B cell (primary cell): Measurements from ENCODE around the gene JPT2. TPM values are rescaled to one million over a fixed set of nuclear protein-coding genes. Genes with fewer than 3 reads are reported as not detected.

Experiments
- ATAC-seq: fragments of 200-7000 bp; cut with Tn5 transposase; one replicate; pipeline ENCODE4 v1.10.0; 2021; ENCODE audit warnings: low read depth, mild to moderate bottlenecking, moderate number of reproducible peaks, moderate library complexity
- CTCF ChIA-PET: fragments of 350-600 bp; sonication (Branson Sonifier 250); formaldehyde crosslinking; loops from one replicate; lab custom pipeline; 2021; ENCODE audit warnings: antibody characterized with exemption, inconsistent platforms; lab: Charles Lee
- POLR2A ChIA-PET: fragments of 350-600 bp; sonication (Branson Sonifier 250); formaldehyde crosslinking; loops from one replicate; lab custom pipeline; 2021; ENCODE audit warnings: antibody characterized with exemption; lab: Charles Lee
- DNase-seq: peaks from one replicate; pipeline ENCODE4 v3.0.0; 2013
- H2AFZ ChIP-seq: 2 replicates; pipeline ENCODE4 v1.6.1; 2012; ENCODE audit warnings: mild to moderate bottlenecking, low read depth, low read length; ENCODE audit not compliant: insufficient read depth, poor library complexity, severe bottlenecking
- H3K27ac ChIP-seq, 2 donors: 1 replicate in 1 of 2; 2 replicates in 1 of 2; pipeline ENCODE4 v1.5.1; 2012 to 2013; ENCODE audit warnings: low read length in 2 of 2, mild to moderate bottlenecking in 2 of 2, moderate library complexity in 1 of 2
- H3K27me3 ChIP-seq, 4 experiments: fragments of 200-600 bp in 1 of 4; sonication (generic) in 1 of 4; replicated peaks in 1 of 4; 1 replicate in 2 of 4; 2 replicates in 2 of 4; pipeline versions ENCODE4 v1.6.1 to v1.7.0; 2013 to 2016; ENCODE audit warnings: low read length in 3 of 4, mild to moderate bottlenecking in 2 of 4, mixed read lengths in 1 of 4, moderate library complexity in 1 of 4; ENCODE audit not compliant: insufficient read depth in 4 of 4, control insufficient read depth in 3 of 4; ENCODE audit errors: control extremely low read depth in 1 of 4
- H3K36me3 ChIP-seq, 2 experiments: replicated peaks in 1 of 2; 1 replicate in 1 of 2; 2 replicates in 1 of 2; pipeline versions ENCODE4 v1.6.1 to v1.7.1; 2013; ENCODE audit warnings: low read length in 1 of 2; ENCODE audit not compliant: insufficient read depth in 2 of 2, control insufficient read depth in 1 of 2; ENCODE audit errors: control extremely low read depth in 1 of 2, extremely low read depth in 1 of 2
- H3K4me1 ChIP-seq, 2 donors: fragments of 200-600 bp in 1 of 2; sonication (generic) in 1 of 2; 1 replicate in 1 of 2; 2 replicates in 1 of 2; pipeline versions ENCODE4 v1.5.1 to v1.6.1; 2013 to 2017; ENCODE audit warnings: low read length in 2 of 2; ENCODE audit not compliant: control insufficient read depth in 2 of 2, insufficient read depth in 2 of 2
- H3K4me2 ChIP-seq: replicated peaks from 2 replicates; pipeline ENCODE3; 2012; ENCODE audit warnings: mild to moderate bottlenecking, low read depth, low read length; ENCODE audit not compliant: poor library complexity, severe bottlenecking
- H3K4me3 ChIP-seq, 5 experiments: fragments of 200-600 bp in 1 of 5; sonication (generic) in 1 of 5; 1 replicate in 3 of 5; 2 replicates in 2 of 5; pipeline versions ENCODE4 v1.5.1 to v1.7.0; 2011 to 2016; ENCODE audit warnings: low read length in 4 of 5, mild to moderate bottlenecking in 4 of 5, low read depth in 2 of 5, control low read depth in 1 of 5, moderate library complexity in 1 of 5; ENCODE audit not compliant: insufficient read depth in 1 of 5; ENCODE audit errors: control extremely low read depth in 1 of 5, extremely low read depth in 1 of 5
- H3K79me2 ChIP-seq: fragments of 200-600 bp; sonication (generic); one replicate; pipeline ENCODE4 v1.6.0; 2016; ENCODE audit warnings: low read length; ENCODE audit not compliant: control insufficient read depth, insufficient read depth
- H3K9ac ChIP-seq: fragments of 200-600 bp; sonication (generic); 2 replicates; pipeline ENCODE4 v1.6.1; 2017; ENCODE audit warnings: mild to moderate bottlenecking, low read length, moderate library complexity
- H3K9me3 ChIP-seq, 3 donors: one replicate each; pipeline versions ENCODE4 v1.6.1 to v1.7.1; 2013; ENCODE audit warnings: low read length in 2 of 3; ENCODE audit not compliant: control insufficient read depth in 2 of 3, insufficient read depth in 1 of 3; ENCODE audit errors: control extremely low read depth in 1 of 3
- H4K20me1 ChIP-seq: 2 replicates; pipeline ENCODE4 v1.6.0; 2012; ENCODE audit warnings: mild to moderate bottlenecking, low read length; ENCODE audit not compliant: insufficient read depth, control insufficient read depth, poor library complexity, severe bottlenecking
- H3K27ac Mint-ChIP-seq: one replicate; pipeline ENCODE4 v1.8.0; 2021; ENCODE audit warnings: mixed read lengths
- H3K27me3 Mint-ChIP-seq: one replicate; pipeline ENCODE4 v1.8.0; 2021; ENCODE audit warnings: mixed read lengths
- H3K4me1 Mint-ChIP-seq: one replicate; pipeline ENCODE4 v1.8.0; 2021; ENCODE audit warnings: mixed read lengths
- H3K4me3 Mint-ChIP-seq: one replicate; pipeline ENCODE4 v1.8.0; 2021; ENCODE audit warnings: mixed read lengths
- H3K9me3 Mint-ChIP-seq: one replicate; pipeline ENCODE4 v1.8.0; 2022; ENCODE audit warnings: mixed read lengths; ENCODE audit not compliant: insufficient read depth
- CTCF ChIP-seq: fragments of 200-600 bp; IDR thresholded peaks from one replicate; pipeline ENCODE4 v1.8.0; 2022; ENCODE audit warnings: antibody characterized with exemption, mild to moderate bottlenecking
- EZH2 ChIP-seq: IDR thresholded peaks from 2 replicates; pipeline ENCODE4 v1.6.1; 2012; ENCODE audit warnings: borderline replicate concordance, low read depth, mild to moderate bottlenecking, moderate library complexity, low read length; ENCODE audit not compliant: insufficient read depth, poor library complexity, severe bottlenecking
- WGBS: methylation state at CpG from one replicate; pipeline ENCODE4 v1.1.5; 2013; ENCODE audit warnings: missing lambda C conversion rate; ENCODE audit not compliant: insufficient coverage; 5-methylcytosine and 5-hydroxymethylcytosine counted together
- intact Hi-C: fragments of 100-400 bp; cut with micrococcal nuclease; formaldehyde crosslinking; loops from one replicate; pipeline ENCODE4 v1.10.0; 2022
- polyA plus RNA-seq: library from polyadenylated mRNA; depleted of rRNA; stranded (reverse); fragments of >200 nt; gene quantifications from 2 replicates; pipeline ENCODE4 v1.2.3, GENCODE V29; 2012
- total RNA-seq, 2 donors: library from RNA; stranded (reverse); fragments of 120-200 nt in 1 of 2; gene quantifications; 1 replicate in 1 of 2; 2 replicates in 1 of 2; pipeline versions ENCODE4 v1.2.3 to v1.2.4, GENCODE V29; 2013 to 2022

The JPT2 gene
- total and polyA plus RNA-seq, 2 donors (not counting 1 experiment from before 2014, with no cell fraction given), result 10.7 to 45.7 TPM

- Histone ChIP-seq H3K79me2 (peaks cover 50% of the 10 kb centered on the region), H3K36me3 (peaks cover 0 to 38% of the 10 kb centered on the region in 2 experiments), H3K9me3 (peaks cover 0 to 37% (median 0%) of the 10 kb centered on the region in 3 donors), H2AFZ (no peak overlapping the region), H3K27me3 (no peaks in the 10 kb centered on the region), H3K4me3 (no peak overlapping the region), H3K27ac (no peak overlapping the region), H3K4me2 (no peak overlapping the region), H4K20me1 (peaks cover 61% of the 10 kb centered on the region), H3K9ac (no peak overlapping the region), H3K4me1 (no peaks in the 10 kb centered on the region)
- 99% methylated on average over 25 of the region's 30 CpGs for WGBS
- H3K9me3 Mint-ChIP-seq, result no peaks in the 10 kb centered on the region
- no peak for ATAC-seq
- H3K4me1 Mint-ChIP-seq, result no peaks in the 10 kb centered on the region
- ChIA-PET CTCF (no interaction called here), POLR2A (no interaction called here)
- intact Hi-C loops, result no loop called here
- H3K4me3 Mint-ChIP-seq, result no peak overlapping the region
- no peak overlapping the region for H3K27ac Mint-ChIP-seq
- H3K27me3 Mint-ChIP-seq, result no peaks in the 10 kb centered on the region
- TF ChIP-seq EZH2 (no peak), CTCF (no peak)
- no peak for DNase-seq
These were observed 62.9 kb downstream of the JPT2 start for GRCh38 chr16:1740781-1741490.

- no peak overlapping the region for H3K9ac ChIP-seq
- DNase-seq, result no peak
- no peaks in the 10 kb centered on the region for H3K27me3 ChIP-seq
- peaks cover 0 to 31% (median 0%) of the 10 kb centered on the region in 3 donors for H3K9me3 ChIP-seq
- Mint-ChIP-seq H3K4me3 (no peak overlapping the region), H3K27ac (no peak overlapping the region), H3K27me3 (no peaks in the 10 kb centered on the region), H3K9me3 (no peaks in the 10 kb centered on the region), H3K4me1 (no peaks in the 10 kb centered on the region)
- no peak for ATAC-seq
- ChIA-PET POLR2A (no interaction called here), CTCF (no interaction called here)
- H3K4me3 ChIP-seq, result no peak overlapping the region
- peaks cover 52% of the 10 kb centered on the region for H3K79me2 ChIP-seq
- no peak overlapping the region for H3K4me2 ChIP-seq
- intact Hi-C loops, result no loop called here
- WGBS, result 99% methylated on average over 19 of the region's 19 CpGs
- peaks cover 0 to 41% of the 10 kb centered on the region in 2 experiments for H3K36me3 ChIP-seq
- no peak for TF ChIP-seq EZH2
- TF ChIP-seq CTCF, result no peak
- H4K20me1 ChIP-seq, result peaks cover 67% of the 10 kb centered on the region
- H3K27ac ChIP-seq, result no peak overlapping the region
- no peak overlapping the region for H2AFZ ChIP-seq
- H3K4me1 ChIP-seq, result no peaks in the 10 kb centered on the region
These were observed 63.6 kb downstream of the JPT2 start for GRCh38 chr16:1741553-1742165.
